ENCODE measurements around the gene MPV17L2.

MPV17L2 gene

DNA sequence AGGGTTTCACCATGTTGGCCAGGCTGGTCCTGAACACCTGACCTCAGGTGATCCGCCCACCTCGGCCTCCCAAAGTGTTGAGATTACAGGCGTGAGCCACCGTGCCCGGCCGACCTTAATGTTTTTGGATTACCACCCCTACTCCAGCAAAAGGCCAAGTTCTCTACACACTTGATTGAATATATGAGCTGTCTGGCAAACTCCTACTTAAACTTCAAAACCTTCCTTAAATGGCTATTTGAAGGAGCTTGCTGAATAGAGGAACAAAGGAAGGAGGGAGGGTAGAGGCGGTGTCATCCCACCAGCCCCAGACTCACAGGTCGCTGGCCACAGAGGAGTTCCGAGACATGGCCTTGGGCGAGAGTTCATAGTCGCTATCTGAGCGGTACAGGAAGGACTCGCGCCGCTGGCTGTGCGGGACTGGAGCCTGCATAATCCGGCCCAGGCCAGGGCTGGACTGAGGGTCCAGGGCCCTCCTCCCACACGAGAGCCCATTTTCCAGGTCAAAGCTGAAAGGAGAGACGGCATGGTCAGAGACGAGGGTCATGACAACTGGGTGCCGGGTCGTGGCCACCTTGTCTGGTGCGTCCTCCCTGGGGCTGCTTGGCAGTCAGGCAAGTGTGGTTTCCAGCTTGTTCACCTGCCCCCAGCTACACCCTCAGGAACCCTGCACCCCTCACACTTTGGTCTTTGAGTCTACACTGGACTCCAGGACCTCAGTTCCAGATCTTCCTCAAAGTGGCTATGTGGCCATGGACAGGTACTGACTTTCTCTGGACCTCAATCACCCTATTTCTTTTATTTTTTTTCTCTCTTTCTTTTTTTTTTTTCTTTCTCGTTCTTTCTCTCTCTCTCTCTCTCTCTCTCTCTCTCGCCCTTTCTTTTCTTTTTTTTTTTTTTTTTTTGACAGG is 29.1 kb downstream of the MPV17L2 start:
- Histone ChIP-seq H3K4me3 (ENCODE audit: low read length, poor library complexity, severe bottlenecking) (no peak overlapping the region), H3K79me2 (ENCODE audit: insufficient read depth, low read length) (no peaks in the 10 kb centered on the region), H3K27me3 (ENCODE audit: insufficient read depth, low read length, poor library complexity, severe bottlenecking) (no peaks in the 10 kb centered on the region), H3F3A (ENCODE audit: low read depth) (no peaks in the 10 kb centered on the region), H3K4me2 (ENCODE audit: low read depth, low read length, poor library complexity, severe bottlenecking) (no peak overlapping the region), H3K9me3 (ENCODE audit: insufficient read depth, low read depth, low read length) (no peaks in the 10 kb centered on the region), H3K9me2 (replicated peaks; ENCODE audit: low read depth, low read length) (no peaks in the 10 kb centered on the region), H3K4me1 (ENCODE audit: insufficient read depth, low read length, poor library complexity, severe bottlenecking) (no peaks in the 10 kb centered on the region), H3K9ac (ENCODE audit: low read depth, low read length, poor library complexity, severe bottlenecking) (no peak overlapping the region), H2AFZ (ENCODE audit: low read length) (no peak overlapping the region), H4K20me1 (ENCODE audit: insufficient read depth, low read length, poor library complexity, severe bottlenecking) (no peaks in the 10 kb centered on the region), H3K36me3 (ENCODE audit: insufficient read depth, low read length) (no peaks in the 10 kb centered on the region)
- TF ChIP-seq, protein P1, sequence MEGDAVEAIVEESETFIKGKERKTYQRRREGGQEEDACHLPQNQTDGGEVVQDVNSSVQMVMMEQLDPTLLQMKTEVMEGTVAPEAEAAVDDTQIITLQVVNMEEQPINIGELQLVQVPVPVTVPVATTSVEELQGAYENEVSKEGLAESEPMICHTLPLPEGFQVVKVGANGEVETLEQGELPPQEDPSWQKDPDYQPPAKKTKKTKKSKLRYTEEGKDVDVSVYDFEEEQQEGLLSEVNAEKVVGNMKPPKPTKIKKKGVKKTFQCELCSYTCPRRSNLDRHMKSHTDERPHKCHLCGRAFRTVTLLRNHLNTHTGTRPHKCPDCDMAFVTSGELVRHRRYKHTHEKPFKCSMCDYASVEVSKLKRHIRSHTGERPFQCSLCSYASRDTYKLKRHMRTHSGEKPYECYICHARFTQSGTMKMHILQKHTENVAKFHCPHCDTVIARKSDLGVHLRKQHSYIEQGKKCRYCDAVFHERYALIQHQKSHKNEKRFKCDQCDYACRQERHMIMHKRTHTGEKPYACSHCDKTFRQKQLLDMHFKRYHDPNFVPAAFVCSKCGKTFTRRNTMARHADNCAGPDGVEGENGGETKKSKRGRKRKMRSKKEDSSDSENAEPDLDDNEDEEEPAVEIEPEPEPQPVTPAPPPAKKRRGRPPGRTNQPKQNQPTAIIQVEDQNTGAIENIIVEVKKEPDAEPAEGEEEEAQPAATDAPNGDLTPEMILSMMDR (conservative IDR thresholded peaks at IDR 0.05; ENCODE audit: low read length): no peak
- TF ChIP-seq EZH2phosphoT487 (IDR thresholded peaks at IDR 0.05; ENCODE audit: borderline replicate concordance): no peak

DNA sequence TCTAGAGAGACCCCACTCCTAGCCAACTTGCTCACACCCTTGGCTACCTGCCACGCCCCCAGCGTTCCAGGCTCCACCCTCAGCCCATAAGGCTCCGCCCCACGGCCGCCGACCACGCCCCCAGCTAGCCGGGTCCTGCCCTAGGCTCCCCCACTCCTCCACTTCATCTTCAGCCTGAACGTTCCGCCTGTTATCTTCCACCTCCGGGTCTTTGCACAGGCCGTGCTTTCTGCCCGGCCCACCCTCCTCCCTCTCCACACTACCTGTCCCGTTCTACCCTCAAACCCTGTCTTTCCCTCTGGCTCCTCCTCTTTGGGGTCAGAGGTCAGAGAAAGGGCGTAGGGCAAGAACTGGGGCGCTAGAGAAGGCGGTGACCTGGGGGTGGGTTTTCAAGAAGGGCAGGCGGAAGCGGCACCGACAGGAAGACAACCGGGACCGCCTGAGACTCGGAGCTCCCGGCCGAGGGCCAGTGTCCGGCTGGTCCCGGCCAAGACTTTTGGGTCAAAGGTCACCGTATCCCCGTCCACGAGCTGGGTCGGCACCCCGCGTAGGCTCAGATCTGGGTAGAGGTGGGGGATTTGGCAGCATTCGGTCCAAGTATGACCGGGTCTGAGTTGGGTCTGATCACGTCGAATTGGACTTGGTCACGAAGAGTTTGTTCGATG is 31.0 kb downstream of the MPV17L2 start:
- Histone ChIP-seq H3K9ac (ENCODE audit: low read depth, low read length, poor library complexity, severe bottlenecking) (no peak overlapping the region), H3K9me2 (replicated peaks; ENCODE audit: low read depth, low read length) (no peaks in the 10 kb centered on the region), H3K9me3 (ENCODE audit: insufficient read depth, low read depth, low read length) (no peaks in the 10 kb centered on the region), H3K27me3 (ENCODE audit: insufficient read depth, low read length, poor library complexity, severe bottlenecking) (no peaks in the 10 kb centered on the region), H3F3A (ENCODE audit: low read depth) (no peaks in the 10 kb centered on the region), H3K4me2 (ENCODE audit: low read depth, low read length, poor library complexity, severe bottlenecking) (no peak overlapping the region), H3K4me3 (ENCODE audit: low read length, poor library complexity, severe bottlenecking) (no peak overlapping the region), H2AFZ (ENCODE audit: low read length) (no peak overlapping the region), H4K20me1 (ENCODE audit: insufficient read depth, low read length, poor library complexity, severe bottlenecking) (no peaks in the 10 kb centered on the region), H3K4me1 (ENCODE audit: insufficient read depth, low read length, poor library complexity, severe bottlenecking) (no peaks in the 10 kb centered on the region), H3K36me3 (ENCODE audit: insufficient read depth, low read length) (no peaks in the 10 kb centered on the region), H3K79me2 (ENCODE audit: insufficient read depth, low read length) (no peaks in the 10 kb centered on the region)
- TF ChIP-seq EZH2phosphoT487 (IDR thresholded peaks at IDR 0.05; ENCODE audit: borderline replicate concordance): no peak
- TF ChIP-seq, protein P1 (conservative IDR thresholded peaks at IDR 0.05; ENCODE audit: low read length): no peak

DNA sequence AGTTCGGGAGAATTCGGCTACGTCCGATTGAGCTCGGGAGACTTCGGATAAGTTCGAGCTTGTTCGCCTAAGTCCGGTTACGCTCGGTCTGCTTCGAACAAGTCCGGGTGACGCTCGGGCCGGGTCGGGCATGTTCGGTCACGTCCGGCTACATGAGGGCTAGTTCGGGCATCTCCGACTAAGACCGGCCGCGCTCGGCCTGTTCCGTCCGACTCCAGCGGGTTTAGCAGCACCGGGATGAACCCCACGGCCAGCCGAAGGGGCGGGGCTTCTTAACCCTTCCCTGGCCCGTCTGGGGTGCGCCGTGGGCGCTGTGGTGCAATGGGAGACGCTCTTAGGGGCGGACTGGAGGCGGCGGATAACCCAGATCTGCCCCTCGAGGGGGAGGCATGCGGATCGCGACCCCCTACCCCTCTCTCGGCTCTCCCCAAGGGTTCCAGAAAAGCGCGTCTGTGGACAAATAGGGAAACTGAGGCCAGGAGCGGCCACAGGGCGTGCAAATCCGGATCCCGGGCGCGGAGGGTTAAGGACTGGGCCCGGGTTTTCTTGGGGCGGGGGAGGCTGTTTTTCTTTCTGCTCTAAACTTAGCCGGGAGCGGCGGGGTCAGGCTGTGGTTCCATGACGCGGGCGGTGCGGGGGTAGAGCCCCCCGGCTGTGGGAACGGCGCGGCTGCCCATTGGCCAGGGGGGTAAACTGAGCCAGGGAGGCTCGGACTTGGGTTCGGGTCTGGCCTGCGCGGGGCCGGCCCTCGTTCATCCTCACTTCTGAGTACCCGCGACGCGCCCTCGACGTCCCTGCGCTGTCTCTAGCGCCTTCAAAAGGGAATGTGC is 31.7 kb downstream of the MPV17L2 start:
- no peaks in the 10 kb centered on the region for H3K9me2 ChIP-seq (replicated peaks; ENCODE audit: low read depth, low read length)
- no peak overlapping the region for H3K9ac ChIP-seq (ENCODE audit: low read depth, low read length, poor library complexity, severe bottlenecking)
- no peak overlapping the region for H2AFZ ChIP-seq (ENCODE audit: low read length)
- no peaks in the 10 kb centered on the region for H3K4me1 ChIP-seq (ENCODE audit: insufficient read depth, low read length, poor library complexity, severe bottlenecking)
- H3F3A ChIP-seq (ENCODE audit: low read depth): no peaks in the 10 kb centered on the region
- no peak overlapping the region for H3K4me2 ChIP-seq (ENCODE audit: low read depth, low read length, poor library complexity, severe bottlenecking)
- no peaks in the 10 kb centered on the region for H4K20me1 ChIP-seq (ENCODE audit: insufficient read depth, low read length, poor library complexity, severe bottlenecking)
- H3K4me3 ChIP-seq (ENCODE audit: low read length, poor library complexity, severe bottlenecking): no peak overlapping the region
- H3K9me3 ChIP-seq (ENCODE audit: insufficient read depth, low read depth, low read length): no peaks in the 10 kb centered on the region
- H3K36me3 ChIP-seq (ENCODE audit: insufficient read depth, low read length): no peaks in the 10 kb centered on the region
- no peaks in the 10 kb centered on the region for H3K27me3 ChIP-seq (ENCODE audit: insufficient read depth, low read length, poor library complexity, severe bottlenecking)
- no peaks in the 10 kb centered on the region for H3K79me2 ChIP-seq (ENCODE audit: insufficient read depth, low read length)
- TF ChIP-seq, protein P1 (conservative IDR thresholded peaks at IDR 0.05; ENCODE audit: low read length): no peak
- no peak for TF ChIP-seq EZH2phosphoT487 (IDR thresholded peaks at IDR 0.05; ENCODE audit: borderline replicate concordance)

Data from Loucy (cell line).